ENCODE measurements around the gene KRT71.

DNA sequence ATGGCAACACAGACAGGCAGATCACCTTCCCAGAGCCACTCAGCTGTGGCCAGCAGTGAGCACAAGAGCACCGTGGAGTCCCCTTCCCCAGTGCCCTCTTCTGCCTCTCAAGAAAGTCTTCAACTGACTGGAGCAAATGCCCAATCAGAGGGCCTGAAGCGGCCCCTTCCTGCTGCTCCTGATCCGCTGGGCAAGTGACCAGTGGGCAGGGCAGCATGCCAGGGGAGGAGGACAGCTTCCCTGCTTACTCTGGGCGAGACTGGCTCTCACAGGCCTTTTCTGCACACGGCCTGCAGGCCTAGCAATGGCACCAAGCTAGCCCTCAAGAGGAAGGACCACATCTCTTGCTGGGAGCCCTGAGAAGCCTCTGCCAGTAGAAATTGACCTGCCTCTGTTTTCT, 890 bp downstream of the KRT71 start:
- TF ChIP-seq, protein P1, sequence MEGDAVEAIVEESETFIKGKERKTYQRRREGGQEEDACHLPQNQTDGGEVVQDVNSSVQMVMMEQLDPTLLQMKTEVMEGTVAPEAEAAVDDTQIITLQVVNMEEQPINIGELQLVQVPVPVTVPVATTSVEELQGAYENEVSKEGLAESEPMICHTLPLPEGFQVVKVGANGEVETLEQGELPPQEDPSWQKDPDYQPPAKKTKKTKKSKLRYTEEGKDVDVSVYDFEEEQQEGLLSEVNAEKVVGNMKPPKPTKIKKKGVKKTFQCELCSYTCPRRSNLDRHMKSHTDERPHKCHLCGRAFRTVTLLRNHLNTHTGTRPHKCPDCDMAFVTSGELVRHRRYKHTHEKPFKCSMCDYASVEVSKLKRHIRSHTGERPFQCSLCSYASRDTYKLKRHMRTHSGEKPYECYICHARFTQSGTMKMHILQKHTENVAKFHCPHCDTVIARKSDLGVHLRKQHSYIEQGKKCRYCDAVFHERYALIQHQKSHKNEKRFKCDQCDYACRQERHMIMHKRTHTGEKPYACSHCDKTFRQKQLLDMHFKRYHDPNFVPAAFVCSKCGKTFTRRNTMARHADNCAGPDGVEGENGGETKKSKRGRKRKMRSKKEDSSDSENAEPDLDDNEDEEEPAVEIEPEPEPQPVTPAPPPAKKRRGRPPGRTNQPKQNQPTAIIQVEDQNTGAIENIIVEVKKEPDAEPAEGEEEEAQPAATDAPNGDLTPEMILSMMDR (IDR thresholded peaks at IDR 0.05) = no peak
- TF ChIP-seq EZH2phosphoT487 (IDR thresholded peaks at IDR 0.05) = no peak

Measured in neural progenitor cell (in vitro differentiated cells).